Measurements from ENCODE around the gene MEPE. TPM values are rescaled to one million over a fixed set of nuclear protein-coding genes. Genes with fewer than 3 reads are reported as not detected.

Gene MEPE
- total and polyA plus RNA-seq, 2 donors (not counting 1 experiment from before 2014, with no cell fraction given), result not detected

GRCh38 chr4:87843936-87844335 is 11.2 kb downstream of the MEPE start:
- intact Hi-C loops (cut with micrococcal nuclease), result no loop called here
- no peak overlapping the region for H3K9ac ChIP-seq (ENCODE audit: low read length)
- Mint-ChIP-seq H3K27me3 (peaks cover 24% of the 10 kb centered on the region), H3K9me3 (ENCODE audit: insufficient read depth) (no peaks in the 10 kb centered on the region), H3K4me3 (no peak overlapping the region), H3K27ac (no peak overlapping the region), H3K4me1 (peaks cover 4% of the 10 kb centered on the region)
- POLR2A ChIA-PET, result no interaction called here
- WGBS (ENCODE audit: insufficient coverage), result 80% methylated on average over 1 of the region's 3 CpGs
- no peaks in the 10 kb centered on the region for H3K79me2 ChIP-seq (ENCODE audit: control insufficient read depth, insufficient read depth, low read length)
- no peaks in the 10 kb centered on the region for H3K36me3 ChIP-seq (replicated peaks in 1 of 2; ENCODE audit: control extremely low read depth in 1 of 2, control insufficient read depth in 1 of 2, extremely low read depth in 1 of 2, insufficient read depth in 2 of 2, low read length in 1 of 2)
- no peak for ATAC-seq (ENCODE audit: low read depth)
- H3K4me2 ChIP-seq (replicated peaks; ENCODE audit: low read depth, low read length, poor library complexity, severe bottlenecking), result no peak overlapping the region
- CTCF ChIA-PET, result interaction anchor here (1.4 kb wide), 1 partner anchor 9 kb away, joined by 7 read pairs; no protein-coding TSS in a partner anchor
- no peaks in the 10 kb centered on the region for H4K20me1 ChIP-seq (ENCODE audit: control insufficient read depth, insufficient read depth, low read length, poor library complexity, severe bottlenecking)
- no peak overlapping the region for H3K4me3 ChIP-seq (ENCODE audit: control extremely low read depth in 1 of 5, extremely low read depth in 1 of 5, insufficient read depth in 1 of 5, low read depth in 2 of 5, low read length in 4 of 5)
- DNase-seq, result no peak
- TF ChIP-seq EZH2 (IDR thresholded peaks at IDR 0.05; ENCODE audit: borderline replicate concordance, insufficient read depth, low read depth, low read length, poor library complexity, severe bottlenecking) (no peak), CTCF (IDR thresholded peaks at IDR 0.05) (no peak)
- peaks cover 4% of the 10 kb centered on the region in 2 donors for H3K4me1 ChIP-seq (ENCODE audit: control insufficient read depth in 2 of 2, insufficient read depth in 2 of 2, low read length in 2 of 2)
- no peak overlapping the region for H2AFZ ChIP-seq (ENCODE audit: insufficient read depth, low read depth, low read length, poor library complexity, severe bottlenecking)
- peaks cover 0 to 3% (median 0%) of the 10 kb centered on the region in 4 experiments for H3K27me3 ChIP-seq (replicated peaks in 1 of 4; ENCODE audit: control extremely low read depth in 1 of 4, control insufficient read depth in 3 of 4, insufficient read depth in 4 of 4, low read length in 3 of 4)
- H3K27ac ChIP-seq (ENCODE audit: low read length in 2 of 2), result no peak overlapping the region
- no peaks in the 10 kb centered on the region for H3K9me3 ChIP-seq (ENCODE audit: control extremely low read depth in 1 of 3, control insufficient read depth in 2 of 3, insufficient read depth in 1 of 3, low read length in 2 of 3)

- H4K20me1 ChIP-seq (ENCODE audit: control insufficient read depth, insufficient read depth, low read length, poor library complexity, severe bottlenecking), result no peaks in the 10 kb centered on the region
- H3K79me2 ChIP-seq (ENCODE audit: control insufficient read depth, insufficient read depth, low read length), result no peaks in the 10 kb centered on the region
- no peak overlapping the region for H2AFZ ChIP-seq (ENCODE audit: insufficient read depth, low read depth, low read length, poor library complexity, severe bottlenecking)
- WGBS (ENCODE audit: insufficient coverage), result no CpG with 5 or more reads among the region's 1 CpG
- intact Hi-C loops (cut with micrococcal nuclease), result no loop called here
- peaks cover 24% of the 10 kb centered on the region for H3K27me3 Mint-ChIP-seq
- H3K4me1 ChIP-seq (ENCODE audit: control insufficient read depth in 2 of 2, insufficient read depth in 2 of 2, low read length in 2 of 2), result peaks cover 4 to 7% of the 10 kb centered on the region in 2 donors
- H3K4me3 ChIP-seq (ENCODE audit: control extremely low read depth in 1 of 5, extremely low read depth in 1 of 5, insufficient read depth in 1 of 5, low read depth in 2 of 5, low read length in 4 of 5), result no peak overlapping the region
- no peaks in the 10 kb centered on the region for H3K36me3 ChIP-seq (replicated peaks in 1 of 2; ENCODE audit: control extremely low read depth in 1 of 2, control insufficient read depth in 1 of 2, extremely low read depth in 1 of 2, insufficient read depth in 2 of 2, low read length in 1 of 2)
- ATAC-seq (ENCODE audit: low read depth) (no peak), DNase-seq (no peak)
- TF ChIP-seq EZH2 (IDR thresholded peaks at IDR 0.05; ENCODE audit: borderline replicate concordance, insufficient read depth, low read depth, low read length, poor library complexity, severe bottlenecking) (no peak), CTCF (IDR thresholded peaks at IDR 0.05) (no peak)
- no peak overlapping the region for H3K4me2 ChIP-seq (replicated peaks; ENCODE audit: low read depth, low read length, poor library complexity, severe bottlenecking)
- ChIA-PET CTCF (interaction anchor here (1.2 to 1.4 kb wide), 2 partner anchors 8 to 167 kb away, joined by 3 to 7 read pairs; no protein-coding TSS in a partner anchor), POLR2A (no interaction called here)
- H3K27me3 ChIP-seq (replicated peaks in 1 of 4; ENCODE audit: control extremely low read depth in 1 of 4, control insufficient read depth in 3 of 4, insufficient read depth in 4 of 4, low read length in 3 of 4), result peaks cover 0 to 3% (median 0%) of the 10 kb centered on the region in 4 experiments
- no peak overlapping the region for H3K27ac ChIP-seq (ENCODE audit: low read length in 2 of 2)
- H3K9ac ChIP-seq (ENCODE audit: low read length), result no peak overlapping the region
- no peak overlapping the region for H3K27ac Mint-ChIP-seq
- H3K4me3 Mint-ChIP-seq, result no peak overlapping the region
- peaks cover 7% of the 10 kb centered on the region for H3K4me1 Mint-ChIP-seq
- H3K9me3 ChIP-seq (ENCODE audit: control extremely low read depth in 1 of 3, control insufficient read depth in 2 of 3, insufficient read depth in 1 of 3, low read length in 2 of 3), result no peaks in the 10 kb centered on the region
- no peaks in the 10 kb centered on the region for H3K9me3 Mint-ChIP-seq (ENCODE audit: insufficient read depth)
Observed at GRCh38 chr4:87844452-87844851, 11.7 kb downstream of the MEPE start.
